OCI-M2 (cell line): ENCODE measurements around the gene MCHR1.
"Not testable (repeated sequence)": the region's sequence is repeated elsewhere in the genome, so short reads cannot be mapped to it uniquely, and the experiment has no call there.

Experiments used
- DNase-seq: peaks from one replicate; lab custom pipeline; 2025; ENCODE audit not compliant: unreplicated experiment; lab: John Stamatoyannopoulos, UW

Gene MCHR1

DNA sequence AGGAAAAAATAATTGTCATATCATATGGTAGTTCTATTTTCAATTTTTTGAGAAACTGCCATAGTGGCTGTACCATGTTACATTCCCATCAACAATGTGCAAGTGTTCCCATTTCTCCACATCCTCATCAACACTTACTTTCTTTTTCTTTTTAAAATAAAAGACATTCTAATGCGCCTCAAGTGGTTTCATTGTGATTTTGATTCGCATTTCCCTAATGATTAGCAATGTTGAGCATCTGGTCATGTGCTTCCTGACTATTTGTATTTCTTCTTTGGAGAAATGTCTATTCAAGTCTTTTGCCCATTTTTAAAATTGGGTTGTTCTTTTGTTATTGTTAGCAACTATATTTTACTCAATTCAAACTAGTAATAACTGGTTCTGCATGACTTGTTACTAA lies 8.4 kb downstream of the MCHR1 start:
- DNase-seq, result no peak

- no peak for DNase-seq
These were observed 11.1 kb downstream of the MCHR1 start for GRCh38 chr22:40690370-40690769.

GRCh38 chr22:40691532-40691931 lies 12.2 kb downstream of the MCHR1 start:
- DNase-seq, result no peak

DNA sequence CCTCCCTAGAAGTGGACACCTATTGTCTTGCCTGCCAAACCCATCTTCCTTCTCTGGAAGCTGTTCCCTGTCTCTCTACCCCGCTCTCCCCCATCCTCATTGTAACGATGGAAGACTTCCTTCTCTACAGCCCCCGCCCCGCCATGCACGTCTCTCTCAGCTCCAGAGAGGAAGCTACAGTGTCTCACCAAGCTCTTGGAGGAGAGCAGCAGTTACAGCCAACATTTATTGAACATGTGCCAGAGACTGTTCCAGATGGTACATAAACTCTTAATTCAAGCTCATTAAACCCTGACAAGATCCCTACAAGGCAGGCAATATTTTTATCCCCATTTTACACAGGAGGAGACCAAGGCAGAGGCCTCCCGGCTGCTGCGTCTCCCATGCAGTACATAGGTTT lies 15.1 kb downstream of the MCHR1 start:
- no peak for DNase-seq

DNA sequence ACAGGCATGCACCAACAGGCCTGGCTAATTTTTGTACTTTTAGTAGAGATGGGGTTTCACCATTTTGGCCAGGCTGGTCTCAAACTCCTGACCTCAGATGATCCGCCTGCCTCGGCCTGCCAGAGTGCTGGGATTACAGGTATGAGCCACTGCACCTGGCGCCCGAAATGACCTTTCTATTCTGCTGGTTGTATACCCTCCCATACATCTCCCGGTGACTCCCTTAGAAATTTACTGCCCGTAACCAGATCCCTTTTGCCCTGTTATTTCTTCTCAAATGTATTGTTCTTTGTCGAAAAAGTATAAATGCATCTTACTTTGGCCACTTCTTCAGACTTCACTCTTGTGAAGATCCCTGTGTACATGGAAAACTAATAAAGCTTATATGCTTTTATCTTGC lies 22.0 kb downstream of the MCHR1 start:
- DNase-seq, result no peak

DNA sequence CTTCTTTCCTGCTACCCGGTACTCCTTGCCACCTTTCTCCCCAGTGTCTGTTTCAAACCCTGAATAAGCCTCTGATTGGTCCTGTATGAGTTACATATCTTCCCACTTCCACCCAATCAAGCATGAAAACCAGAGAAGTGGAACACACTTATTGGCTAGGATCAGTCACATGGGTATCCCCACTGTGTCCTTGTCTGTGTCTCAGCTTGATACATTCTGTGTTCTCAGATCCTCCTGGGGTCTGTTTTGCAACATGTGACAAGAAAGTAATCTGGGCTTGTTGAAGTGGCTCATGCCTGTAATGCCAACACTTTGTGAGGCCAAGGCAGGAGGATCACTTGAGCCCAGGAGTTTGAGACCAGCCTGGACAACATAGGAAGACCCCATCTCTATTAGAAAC lies 23.9 kb downstream of the MCHR1 start:
- DNase-seq, result no peak

GRCh38 chr22:40703736-40704135 lies 24.5 kb downstream of the MCHR1 start:
- no peak for DNase-seq

DNA sequence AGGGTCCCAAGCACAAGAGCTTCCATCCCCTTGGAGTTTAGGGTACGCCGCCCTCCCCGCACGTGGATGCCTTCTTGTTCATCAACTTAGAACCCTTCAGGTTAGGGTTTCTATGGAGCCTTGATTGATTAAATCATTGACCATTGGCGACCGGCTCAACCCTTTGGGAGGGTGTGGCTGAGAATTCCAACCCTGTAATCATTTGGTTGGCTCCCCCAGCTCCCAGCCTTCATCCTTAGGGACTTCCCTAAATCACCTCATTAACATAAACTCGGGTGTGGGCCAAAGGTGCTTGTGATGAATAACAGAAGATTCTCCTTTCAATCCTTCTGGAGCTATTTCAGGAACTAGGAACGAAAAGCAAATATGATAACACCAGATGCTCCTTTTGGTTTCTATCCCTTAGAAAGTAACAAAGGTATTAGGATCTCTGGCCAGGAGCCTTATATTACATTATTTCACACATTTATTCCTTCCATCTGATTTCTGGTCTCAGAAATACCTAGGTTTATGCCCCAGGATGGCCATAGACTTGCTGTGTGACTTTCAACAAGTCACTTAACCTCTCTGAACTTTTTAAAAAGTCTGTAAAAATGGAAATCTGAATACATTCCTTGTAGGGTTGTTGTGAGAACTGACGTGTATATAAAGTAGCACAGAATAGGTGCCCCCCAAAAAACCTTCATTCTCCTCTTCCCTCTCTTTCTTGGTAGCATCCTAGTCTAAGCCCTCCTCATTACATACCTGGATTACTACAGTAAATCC lies 26.8 kb downstream of the MCHR1 start:
- DNase-seq, result no peak

DNA sequence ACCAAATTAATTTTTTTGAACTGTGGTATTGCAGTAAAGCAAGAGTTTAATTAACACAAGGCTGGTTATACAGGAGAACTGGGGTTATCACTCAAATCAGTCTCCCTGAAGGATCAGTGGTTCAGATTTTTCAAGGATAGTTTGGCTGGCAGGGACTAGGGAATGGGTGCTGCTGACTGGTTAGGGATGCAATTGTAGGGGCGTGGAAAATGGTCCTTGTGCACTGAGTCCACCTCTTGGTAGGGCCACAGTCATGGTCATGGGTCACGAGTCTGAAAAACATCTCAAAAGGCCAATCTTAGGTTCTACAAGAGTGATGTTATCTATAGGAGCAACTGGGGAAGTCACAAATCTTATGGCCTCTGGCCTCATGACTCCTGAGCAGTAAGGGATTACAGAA lies 27.9 kb downstream of the MCHR1 start:
- no peak for DNase-seq

DNA sequence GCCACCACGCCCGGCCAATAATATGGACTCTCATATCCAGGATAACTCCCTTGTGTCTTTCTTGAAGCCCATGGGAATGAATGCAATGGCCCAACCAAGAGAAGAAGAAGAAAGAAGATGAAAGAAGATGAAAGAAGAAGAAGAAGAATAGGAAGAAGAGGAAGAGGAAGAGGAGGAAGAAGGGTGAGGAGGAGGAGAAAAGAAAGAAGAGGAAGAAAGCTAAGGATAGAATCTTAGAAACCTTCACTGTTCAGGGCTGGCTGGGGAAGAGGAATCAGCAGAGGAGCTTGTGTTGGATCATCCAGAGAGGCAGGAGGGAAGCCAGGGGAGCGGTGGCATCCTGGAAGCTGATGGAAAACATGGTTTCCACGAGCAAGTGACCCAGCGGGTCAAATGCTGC lies 28.9 kb downstream of the MCHR1 start:
- no peak for DNase-seq

DNA sequence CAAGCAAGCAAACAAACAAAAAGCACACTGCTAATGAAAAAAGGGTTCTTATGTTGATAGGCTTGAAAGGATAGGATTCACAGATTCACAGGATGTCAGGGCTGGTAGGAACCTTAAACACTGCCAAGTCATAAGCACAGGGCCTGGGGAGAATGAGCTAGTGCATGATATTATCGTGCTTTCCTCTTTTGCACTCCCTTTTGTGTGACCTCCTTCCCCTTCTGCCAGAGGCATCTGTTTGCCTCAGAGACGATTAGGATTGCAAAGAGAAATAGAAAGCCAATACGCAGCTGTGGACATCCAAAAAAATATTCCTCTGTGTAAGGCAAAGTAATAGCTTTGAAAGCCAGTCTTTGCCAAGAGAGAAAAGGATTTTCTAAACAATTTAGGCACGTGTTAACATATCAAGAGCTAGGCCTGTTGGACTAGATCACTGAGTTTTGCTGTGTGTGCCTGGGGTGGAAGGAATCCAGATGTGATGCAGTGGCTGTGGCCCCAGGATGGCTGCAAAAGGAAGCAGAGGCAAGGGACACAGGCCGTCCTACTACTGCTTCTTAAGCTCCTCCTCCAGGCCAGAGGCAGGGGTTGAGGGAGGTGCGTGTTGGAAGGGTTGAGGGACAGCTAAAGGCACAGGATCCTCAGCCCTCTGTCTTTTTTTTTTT lies 30.6 kb downstream of the MCHR1 start:
- no peak for DNase-seq

DNA sequence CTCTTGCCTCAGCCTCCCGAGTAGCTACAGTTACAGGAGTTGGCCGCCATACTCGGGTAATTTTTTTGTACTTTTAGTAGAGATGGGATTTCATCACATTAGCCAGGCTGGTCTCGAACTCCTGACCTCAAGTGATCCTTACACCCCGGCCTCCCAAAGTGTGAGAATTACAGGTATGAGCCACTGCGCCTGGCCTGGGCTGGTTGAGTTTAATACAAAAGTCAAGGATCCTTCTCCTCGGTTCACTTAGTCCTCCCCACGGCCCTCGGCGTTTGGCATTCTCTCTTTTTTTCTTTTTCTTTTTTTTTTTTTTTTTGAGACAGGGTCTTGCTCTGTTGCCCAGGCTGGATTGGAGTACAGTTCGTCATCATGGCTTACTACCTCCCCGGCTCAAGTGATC lies 33.0 kb downstream of the MCHR1 start:
- no peak for DNase-seq

DNA sequence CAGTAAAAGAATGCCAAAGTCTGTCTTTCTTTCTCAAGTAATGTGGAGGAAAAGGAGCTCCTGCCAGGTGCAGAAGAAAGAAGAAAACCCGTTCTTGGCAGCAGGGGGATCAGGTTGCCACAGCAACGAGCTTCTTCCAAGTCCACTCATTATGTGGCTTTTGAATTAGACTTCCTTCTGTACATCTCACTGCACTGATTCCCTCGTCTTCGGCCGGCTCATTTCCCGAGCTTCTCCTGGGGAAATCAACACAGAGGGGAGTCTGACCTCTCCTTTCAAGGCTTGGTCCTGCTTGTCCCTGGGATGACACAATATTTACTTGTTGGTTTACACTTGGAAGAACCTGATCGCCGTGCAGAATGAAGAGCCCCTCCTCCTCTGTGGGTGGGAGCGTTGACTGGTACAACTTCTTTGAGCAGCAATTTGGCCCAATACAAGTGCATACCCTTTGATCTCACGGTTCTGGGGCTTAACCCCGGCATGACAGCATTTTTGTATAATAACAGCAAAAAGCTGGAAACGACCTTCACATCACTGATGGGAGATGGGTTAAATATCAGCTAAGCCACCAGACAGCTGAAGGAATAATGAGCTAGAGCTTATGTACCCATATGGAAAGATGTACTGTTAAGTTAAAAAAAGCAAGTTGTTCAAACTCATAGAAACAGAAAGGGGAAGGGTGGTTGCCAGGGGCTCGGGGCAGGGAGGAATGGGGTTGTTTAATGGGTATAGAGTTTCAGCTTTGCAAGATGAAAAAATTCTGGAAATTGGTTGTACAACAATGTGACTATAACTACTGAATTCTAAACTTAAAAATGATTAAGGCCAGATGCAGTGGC lies 35.4 kb downstream of the MCHR1 start:
- no peak for DNase-seq

DNA sequence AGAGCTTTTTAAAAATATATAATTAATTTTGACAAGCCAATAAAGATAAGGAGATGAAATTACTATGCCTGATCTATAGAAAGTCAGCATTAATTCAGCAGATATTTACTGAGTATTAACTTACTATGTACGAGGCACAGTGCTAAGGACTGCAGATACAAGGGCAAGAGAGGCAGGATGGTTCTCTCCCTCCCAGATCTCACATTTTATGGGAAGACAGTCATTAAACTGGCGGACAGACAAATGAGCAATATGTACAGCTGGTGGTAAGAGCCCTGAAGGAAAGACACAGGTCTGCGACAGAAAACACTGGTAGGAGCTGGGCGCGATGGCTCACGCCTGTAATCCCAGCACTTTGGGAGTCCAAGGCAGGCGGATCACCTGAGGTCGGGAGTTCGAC lies 36.8 kb downstream of the MCHR1 start:
- DNase-seq, result no peak

DNA sequence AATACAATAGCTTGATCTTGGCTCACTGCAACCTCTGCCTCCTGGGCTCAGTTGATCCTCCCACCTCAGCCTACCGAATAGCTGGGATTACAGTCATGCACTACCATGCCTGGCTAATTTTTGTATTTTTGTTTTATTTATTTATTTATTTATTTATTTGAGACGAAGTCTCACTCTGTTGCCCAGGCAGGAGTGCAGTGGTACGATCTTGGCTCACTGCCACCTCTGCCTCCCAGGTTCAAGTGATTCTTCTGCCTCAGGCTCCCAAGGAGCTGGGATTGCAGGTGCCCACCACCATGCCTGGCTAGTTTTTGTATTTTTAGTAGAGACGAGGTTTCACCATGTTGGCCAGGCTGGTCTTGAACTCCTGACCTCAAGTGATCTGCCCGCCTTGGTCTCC lies 38.4 kb downstream of the MCHR1 start:
- DNase-seq, result not testable (repeated sequence)

GRCh38 chr22:40718250-40719204 lies 39.2 kb downstream of the MCHR1 start:
- DNase-seq, result no peak

DNA sequence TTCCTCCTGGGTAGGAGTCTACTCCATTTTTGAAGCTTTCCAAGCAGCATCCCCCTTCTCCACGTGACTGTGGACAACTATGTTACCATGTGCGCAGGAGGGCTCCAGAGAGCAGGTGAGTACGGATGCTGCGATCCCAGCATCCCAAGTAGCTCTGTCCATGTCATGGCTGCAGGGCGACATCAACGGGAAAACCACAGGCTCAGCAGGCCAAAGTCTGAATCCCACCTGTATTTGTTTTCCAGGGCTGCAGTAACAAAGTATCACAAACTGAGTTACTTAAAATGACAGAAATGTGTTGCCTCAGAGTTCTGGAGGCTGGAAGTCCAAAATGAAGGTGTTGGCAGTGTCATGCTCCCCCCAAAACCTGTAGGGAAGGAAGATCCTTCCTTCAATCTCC lies 40.3 kb downstream of the MCHR1 start:
- no peak for DNase-seq

DNA sequence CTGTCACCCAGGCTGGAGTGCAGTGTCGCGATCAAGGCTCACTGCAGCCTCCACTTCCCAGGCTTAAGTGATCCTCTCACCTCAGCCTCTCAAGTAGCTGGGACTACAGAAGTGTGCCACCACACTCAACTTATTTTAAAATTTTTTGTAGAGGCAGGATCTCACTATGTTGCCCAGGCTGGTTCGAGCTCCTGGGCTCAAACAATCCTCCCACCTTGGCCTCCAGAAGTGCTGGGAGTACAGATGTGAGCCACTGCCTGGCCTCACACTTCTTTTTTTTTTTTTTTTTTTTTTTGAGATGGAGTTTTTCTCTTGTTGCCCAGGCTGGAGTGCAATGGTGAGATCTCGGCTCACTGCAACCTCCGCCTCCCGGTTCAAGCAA lies 40.9 kb downstream of the MCHR1 start:
- DNase-seq, result not testable (repeated sequence)

DNA sequence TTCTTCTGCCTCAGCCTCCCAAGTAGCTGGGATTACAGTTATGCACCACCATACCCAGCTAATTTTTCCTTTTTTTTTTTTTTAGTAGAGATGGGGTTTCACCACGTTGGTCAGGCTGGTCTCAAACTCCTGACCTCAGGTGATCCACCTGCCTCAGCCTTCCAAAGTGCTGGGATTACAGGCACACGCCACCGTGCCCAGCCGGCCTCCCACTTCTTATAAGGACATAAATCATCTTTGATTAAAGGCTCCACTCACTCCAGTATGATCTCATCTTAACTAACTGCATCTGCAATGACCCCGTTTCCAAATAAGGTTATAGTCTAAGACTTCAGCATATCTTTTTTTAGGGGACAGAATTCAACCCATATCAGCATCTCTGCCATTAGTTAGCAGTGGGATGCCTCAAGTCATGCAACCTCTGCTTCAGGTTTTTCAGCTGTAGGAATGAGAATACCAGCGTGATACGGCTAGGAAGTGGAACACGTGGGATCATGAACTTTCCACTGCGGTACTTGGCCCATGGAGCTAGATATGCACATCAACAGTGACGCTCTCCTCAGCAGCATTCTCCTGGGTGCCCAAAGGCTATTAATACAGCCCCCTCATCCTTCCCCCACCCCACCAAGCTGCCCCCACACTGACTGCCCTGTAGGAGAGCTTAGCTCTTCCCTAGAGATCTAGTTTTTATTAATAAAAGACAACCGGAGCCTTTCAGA lies 41.4 kb downstream of the MCHR1 start:
- no peak for DNase-seq

GRCh38 chr22:40721266-40721665 lies 42.0 kb downstream of the MCHR1 start:
- DNase-seq, result no peak
